ENCODE results near the gene RBM17.

DNA sequence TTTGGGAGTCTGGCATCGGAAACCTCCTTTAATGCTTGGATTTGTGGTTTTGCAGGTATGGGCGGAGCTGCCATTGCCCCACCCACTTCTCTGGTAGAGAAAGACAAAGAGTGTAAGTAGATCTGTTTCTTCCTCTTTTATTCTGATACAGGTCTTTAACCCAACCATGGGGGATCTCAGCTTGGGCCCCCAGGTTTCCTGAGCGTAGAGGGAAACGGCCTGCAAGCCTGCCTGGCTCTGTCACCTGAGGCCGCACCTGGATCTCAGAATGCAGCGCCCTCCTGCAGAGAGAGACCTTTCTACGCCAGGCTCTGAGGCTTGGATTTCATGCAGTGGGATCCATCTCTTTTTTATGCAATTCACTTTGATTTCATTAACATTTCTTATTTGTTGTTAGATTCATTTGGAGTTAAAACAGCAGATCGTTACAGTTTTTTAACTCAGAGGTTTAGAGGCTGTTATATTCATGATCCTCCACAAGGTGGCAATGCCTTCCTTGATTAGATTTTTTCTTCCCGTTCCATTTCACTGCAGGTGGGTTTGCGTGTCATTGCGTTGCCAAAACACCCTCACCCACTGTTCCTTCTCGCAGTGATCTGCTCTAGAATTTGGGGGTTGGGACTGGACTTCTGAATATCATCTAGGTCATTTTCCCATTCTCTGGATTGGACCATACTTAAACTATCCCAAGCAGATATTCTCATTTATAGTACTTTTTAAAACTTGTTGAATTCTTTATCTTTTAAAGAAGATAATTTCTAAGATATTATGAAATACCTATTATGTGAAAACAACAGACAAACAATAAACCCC lies 20.0 kb downstream of the RBM17 start:
- TF ChIP-seq, protein P1, sequence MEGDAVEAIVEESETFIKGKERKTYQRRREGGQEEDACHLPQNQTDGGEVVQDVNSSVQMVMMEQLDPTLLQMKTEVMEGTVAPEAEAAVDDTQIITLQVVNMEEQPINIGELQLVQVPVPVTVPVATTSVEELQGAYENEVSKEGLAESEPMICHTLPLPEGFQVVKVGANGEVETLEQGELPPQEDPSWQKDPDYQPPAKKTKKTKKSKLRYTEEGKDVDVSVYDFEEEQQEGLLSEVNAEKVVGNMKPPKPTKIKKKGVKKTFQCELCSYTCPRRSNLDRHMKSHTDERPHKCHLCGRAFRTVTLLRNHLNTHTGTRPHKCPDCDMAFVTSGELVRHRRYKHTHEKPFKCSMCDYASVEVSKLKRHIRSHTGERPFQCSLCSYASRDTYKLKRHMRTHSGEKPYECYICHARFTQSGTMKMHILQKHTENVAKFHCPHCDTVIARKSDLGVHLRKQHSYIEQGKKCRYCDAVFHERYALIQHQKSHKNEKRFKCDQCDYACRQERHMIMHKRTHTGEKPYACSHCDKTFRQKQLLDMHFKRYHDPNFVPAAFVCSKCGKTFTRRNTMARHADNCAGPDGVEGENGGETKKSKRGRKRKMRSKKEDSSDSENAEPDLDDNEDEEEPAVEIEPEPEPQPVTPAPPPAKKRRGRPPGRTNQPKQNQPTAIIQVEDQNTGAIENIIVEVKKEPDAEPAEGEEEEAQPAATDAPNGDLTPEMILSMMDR (conservative IDR thresholded peaks at IDR 0.05; ENCODE audit: low read depth, low read length) = peak; percentile 63
- TF ChIP-seq EZH2phosphoT487 (IDR thresholded peaks at IDR 0.05; ENCODE audit: borderline replicate concordance, low read length) = no peak

Data from PC-3 (cell line).